Measurements from ENCODE around the gene ZMYND11.
"Not testable (repeated sequence)": the region's sequence is repeated elsewhere in the genome, so short reads cannot be mapped to it uniquely, and the experiment has no call there.

The ZMYND11 gene

GRCh38 chr10:244227-244626 is 109.0 kb downstream of the ZMYND11 start:
- DNase-seq (ENCODE audit: low spot score) = peak; percentile 70

GRCh38 chr10:246431-246830 is 111.2 kb downstream of the ZMYND11 start:
- DNase-seq (ENCODE audit: low spot score) = no peak

- DNase-seq (ENCODE audit: low spot score) = no peak
These were observed 112.2 kb downstream of the ZMYND11 start for GRCh38 chr10:247480-247879.

- DNase-seq (ENCODE audit: low spot score) = no peak
These were observed 113.1 kb downstream of the ZMYND11 start for GRCh38 chr10:248307-248706.

GRCh38 chr10:251982-252582 is 116.8 kb downstream of the ZMYND11 start:
- no peak for DNase-seq (ENCODE audit: low spot score)

- no peak for DNase-seq (ENCODE audit: low spot score)
These were observed 125.7 kb downstream of the ZMYND11 start for GRCh38 chr10:260819-261429.

GRCh38 chr10:264160-265073 is 129.2 kb downstream of the ZMYND11 start:
- DNase-seq (ENCODE audit: low spot score) = not testable (repeated sequence)

DNA sequence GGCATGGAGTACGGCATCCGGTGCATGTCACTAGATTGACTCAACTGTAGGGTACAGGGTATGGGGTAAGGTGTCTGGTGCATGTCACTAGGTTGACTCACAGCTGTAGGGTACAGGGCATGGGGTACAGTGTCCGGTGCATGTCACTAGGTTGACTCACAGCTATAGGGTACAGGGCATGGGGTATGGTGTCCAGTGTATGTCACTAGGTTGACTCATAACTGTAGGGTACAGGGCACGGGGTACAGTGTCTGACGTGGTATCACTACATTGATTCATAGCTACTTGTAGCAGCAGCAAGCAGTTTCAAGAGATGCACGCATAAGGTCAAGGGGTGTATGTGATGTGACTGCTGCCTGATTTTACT is 129.8 kb downstream of the ZMYND11 start:
- not testable (repeated sequence) for DNase-seq (ENCODE audit: low spot score)

GRCh38 chr10:265816-266588 is 130.7 kb downstream of the ZMYND11 start:
- not testable (repeated sequence) for DNase-seq (ENCODE audit: low spot score)

DNA sequence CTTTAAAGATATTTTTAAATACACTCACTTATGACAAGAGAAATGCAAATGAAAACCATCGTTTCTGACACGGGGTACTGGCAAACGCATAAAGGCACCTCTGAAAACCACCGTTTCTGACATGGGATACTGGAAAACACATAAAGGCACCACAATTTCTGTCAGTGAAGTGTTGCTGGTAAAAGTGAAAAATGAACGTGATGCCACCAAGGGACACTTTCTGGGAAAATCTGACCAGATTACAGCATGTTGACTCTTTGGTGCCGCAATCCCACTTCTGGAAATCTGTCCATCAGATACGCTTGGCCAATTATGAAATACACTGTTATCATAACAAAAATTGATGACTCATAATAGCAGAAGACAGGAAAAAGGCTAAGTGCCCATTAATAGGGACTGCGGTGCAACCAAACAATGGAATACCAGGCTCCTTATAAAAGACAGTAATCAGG is 131.7 kb downstream of the ZMYND11 start:
- DNase-seq (ENCODE audit: low spot score) = no peak

DNA sequence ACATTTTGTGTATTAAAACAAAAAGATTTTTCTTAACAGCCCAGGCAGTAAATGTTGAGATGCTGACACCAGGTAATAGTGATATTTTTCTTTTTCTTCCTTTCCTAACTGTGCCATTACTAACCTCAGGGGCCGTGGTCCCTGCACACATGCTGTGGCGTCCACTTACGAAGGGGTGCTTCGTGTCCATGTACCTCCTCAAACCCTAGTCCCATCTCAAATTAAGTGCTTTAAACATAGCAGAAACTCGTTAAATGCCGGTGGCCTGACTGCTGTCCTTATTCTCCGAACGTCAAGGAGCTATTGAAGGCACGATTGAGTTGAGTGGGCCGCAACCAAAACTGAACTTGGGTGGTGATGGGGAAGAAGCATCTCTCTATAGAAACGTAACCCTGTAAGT is 132.4 kb downstream of the ZMYND11 start:
- DNase-seq (ENCODE audit: low spot score) = no peak

DNA sequence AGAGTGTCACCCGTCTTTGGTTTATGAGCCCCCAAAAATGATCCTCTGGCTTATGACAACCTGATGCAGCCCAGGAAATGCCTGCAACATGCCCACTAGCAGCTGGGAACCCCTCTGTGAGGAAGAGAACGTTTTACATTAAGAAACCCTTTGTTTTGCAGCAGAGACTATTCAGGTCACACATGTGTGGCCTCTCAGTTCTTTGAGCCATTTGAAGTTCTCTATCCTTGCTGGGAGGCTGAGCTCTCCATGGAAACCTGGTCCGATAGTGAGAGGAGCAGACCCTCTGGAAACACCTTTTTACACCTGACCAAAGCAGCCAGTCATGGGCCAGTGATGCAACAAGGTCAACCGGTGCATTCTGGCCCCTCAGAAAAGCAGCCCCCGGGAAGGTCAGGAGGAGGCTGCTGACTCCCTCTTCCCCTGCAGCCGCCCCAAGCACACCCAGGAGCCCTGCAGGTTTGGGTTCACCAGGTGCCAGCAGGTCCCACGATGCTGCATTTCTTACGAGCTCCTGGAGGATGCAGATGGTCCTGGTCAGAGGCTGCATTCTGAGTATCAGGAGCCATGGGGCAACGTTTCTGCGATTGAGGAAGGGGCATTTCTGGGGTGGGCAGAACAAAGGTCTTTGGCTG is 134.3 kb downstream of the ZMYND11 start:
- DNase-seq (ENCODE audit: low spot score) = no peak

GRCh38 chr10:271201-271600 is 135.9 kb downstream of the ZMYND11 start:
- DNase-seq (ENCODE audit: low spot score) = no peak

- DNase-seq (ENCODE audit: low spot score) = no peak
These were observed 136.5 kb downstream of the ZMYND11 start for GRCh38 chr10:271722-272121.

GRCh38 chr10:273088-273487 is 137.8 kb downstream of the ZMYND11 start:
- DNase-seq (ENCODE audit: low spot score) = no peak

DNA sequence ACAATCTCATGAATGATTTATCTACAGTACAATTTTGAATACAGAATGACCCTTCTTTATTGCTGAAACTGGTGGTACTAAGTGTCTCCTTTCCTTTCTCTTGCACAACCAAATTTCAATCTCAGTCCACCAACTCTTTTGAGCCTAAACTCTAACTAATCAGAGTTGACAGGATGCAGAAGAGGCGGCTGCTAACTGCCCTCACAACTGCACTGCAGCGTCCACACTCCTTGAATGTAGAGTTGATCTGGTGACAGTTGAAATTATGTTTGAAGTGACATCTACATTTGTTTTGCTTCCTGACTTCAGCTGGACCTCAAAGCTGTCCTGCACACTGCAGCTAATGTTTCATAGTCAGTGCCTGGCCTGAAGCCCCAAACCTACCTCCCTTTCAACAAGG is 139.6 kb downstream of the ZMYND11 start:
- DNase-seq (ENCODE audit: low spot score) = no peak

- no peak for DNase-seq (ENCODE audit: low spot score)
These were observed 140.4 kb downstream of the ZMYND11 start for GRCh38 chr10:275680-276079.

- DNase-seq (ENCODE audit: low spot score) = no peak
These were observed 142.7 kb downstream of the ZMYND11 start for GRCh38 chr10:277963-278362.

DNA sequence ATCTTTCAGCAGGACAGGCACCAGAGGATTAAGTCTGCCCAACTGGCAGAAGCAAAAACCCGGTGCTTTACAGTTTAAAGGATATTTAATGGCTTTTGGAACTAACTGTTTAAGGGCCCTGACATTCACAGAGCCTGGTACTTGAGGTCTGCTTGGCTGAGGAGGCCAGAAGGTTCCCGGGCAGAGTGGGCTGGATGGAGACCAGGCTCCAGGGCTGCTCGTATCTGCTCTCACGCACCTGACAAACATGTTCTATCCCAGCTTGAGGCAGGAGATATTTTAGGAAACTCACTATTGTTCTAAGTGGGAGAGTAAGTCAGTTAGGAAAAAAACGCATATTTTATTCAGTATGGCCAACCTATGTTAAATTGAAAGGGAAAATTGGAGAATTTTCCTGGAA is 143.5 kb downstream of the ZMYND11 start:
- no peak for DNase-seq (ENCODE audit: low spot score)

DNA sequence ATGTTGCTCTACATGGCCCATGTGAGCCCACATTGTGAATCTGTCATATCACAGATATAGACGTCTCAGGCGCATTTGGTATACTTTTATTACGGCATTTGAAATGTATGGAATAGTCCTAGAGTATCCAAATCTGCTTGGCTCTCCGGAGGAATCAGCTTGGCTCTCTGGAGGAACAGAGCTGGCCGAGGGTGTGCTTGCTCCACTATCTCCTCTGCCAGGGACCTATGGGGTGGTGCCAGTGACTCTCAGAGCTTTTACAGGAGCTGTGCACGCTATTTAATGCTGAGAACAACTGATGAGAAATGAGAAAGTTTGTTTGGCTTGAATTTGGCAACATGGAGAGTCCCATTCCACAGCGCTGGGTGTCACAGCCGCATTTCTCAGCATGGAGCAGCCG is 144.0 kb downstream of the ZMYND11 start:
- DNase-seq (ENCODE audit: low spot score) = no peak

DNA sequence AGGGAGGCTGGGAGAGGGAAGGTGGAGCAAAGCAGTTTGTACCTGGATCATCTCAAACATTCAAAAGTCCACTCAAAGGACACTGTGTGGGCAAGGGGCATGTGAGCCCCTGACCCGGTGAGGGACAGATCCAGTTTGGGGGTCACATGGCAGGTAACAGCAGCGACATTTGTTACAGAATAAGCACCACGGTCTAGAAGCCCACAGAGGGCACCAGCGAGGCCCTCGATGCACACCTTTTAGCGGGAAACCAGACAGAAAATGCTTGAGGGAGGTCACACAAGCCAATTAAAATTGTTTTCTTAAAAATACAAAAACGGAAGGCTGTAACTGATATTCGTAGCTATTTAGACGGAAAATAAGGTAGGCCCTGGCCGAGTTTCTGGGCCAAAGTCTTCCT is 144.4 kb downstream of the ZMYND11 start:
- no peak for DNase-seq (ENCODE audit: low spot score)

Data from globus pallidus (tissue), 1 donor.